Hematopoietic multipotent progenitor cell treated with erythropoietin and hydrocortisone succinate and interleukin-3 and kit ligand, for 17 days (in vitro differentiated cells): ENCODE measurements around the gene SETDB2.
A peak's percentile ranks its signal among the peaks of the same experiment; 100 is the strongest.

Experiments used
- DNase-seq: peaks from one replicate; pipeline ENCODE4 v3.0.0-alpha.2; 2015; ENCODE audit warnings: low spot score

The SETDB2 gene

DNA sequence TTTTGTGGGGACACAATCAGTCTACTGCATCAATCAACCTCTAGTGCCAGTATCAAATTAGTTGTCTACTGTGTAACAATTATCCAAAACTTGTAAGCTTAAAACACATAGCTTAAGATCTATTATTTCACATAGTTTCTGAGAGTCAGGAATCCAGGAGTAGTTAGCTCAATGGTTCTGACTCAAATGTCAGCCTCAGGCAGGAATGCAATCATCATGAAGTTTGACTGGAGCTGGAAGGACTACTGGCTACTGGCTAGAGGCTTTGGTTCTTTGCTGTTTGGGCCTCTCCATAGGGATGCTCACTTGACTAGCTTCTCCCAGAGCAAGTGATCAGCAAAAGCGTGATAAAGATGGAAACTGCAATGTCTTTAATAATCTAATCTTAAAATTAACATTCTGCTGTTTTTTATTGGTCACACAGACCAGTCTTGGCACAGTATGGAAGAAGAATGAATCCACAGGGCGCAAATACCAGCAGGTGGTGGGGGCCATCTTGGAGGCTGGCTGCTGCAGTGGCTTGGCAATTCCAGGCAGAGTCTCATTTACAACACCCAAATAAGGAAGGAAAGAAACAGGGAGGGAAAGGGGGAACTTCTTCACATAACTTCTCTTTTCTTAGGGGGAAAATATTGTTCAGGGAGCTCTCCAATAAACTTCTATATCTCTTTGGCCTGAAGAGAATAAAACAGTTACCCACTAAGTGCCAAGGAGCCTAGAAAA lies 15.9 kb upstream of the SETDB2 start:
- no peak for DNase-seq

DNA sequence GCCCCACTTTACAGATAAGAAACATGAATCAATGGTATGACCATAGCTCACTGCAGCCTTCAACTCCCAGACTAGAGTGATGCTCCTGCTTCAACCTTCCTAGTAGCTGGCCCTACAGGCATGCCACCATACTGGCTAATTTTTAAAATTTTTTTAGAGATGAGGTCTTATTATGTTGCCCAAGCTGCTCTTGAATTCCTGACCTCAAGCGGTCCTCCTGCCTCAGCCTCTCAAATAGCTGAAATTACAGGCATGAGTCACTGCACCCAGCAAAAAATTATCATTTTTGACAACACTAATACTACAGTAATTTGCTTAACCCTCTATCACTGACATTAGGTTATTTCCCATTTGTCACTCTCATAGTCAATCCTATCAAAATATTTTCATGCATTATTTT lies 15.0 kb upstream of the SETDB2 start:
- DNase-seq = no peak

DNA sequence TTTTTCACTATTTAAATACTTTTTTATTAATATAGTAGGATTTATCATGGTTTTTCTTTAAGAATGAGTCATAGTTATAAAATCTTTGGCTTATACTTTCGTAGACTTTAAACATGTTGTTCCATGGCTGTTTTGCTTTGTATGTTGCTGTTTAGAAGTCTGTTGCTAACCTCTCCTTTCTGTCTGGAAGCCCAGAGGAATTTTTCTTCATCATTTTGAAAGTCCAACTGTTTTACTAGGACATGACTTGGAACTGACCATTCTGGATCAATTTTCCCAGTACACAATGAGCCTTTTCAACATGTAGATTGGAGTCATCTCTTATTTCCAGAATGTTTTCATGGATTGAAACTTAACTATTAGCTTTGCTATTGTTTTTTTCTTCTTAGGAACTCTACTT lies 8.1 kb upstream of the SETDB2 start:
- DNase-seq = no peak

DNA sequence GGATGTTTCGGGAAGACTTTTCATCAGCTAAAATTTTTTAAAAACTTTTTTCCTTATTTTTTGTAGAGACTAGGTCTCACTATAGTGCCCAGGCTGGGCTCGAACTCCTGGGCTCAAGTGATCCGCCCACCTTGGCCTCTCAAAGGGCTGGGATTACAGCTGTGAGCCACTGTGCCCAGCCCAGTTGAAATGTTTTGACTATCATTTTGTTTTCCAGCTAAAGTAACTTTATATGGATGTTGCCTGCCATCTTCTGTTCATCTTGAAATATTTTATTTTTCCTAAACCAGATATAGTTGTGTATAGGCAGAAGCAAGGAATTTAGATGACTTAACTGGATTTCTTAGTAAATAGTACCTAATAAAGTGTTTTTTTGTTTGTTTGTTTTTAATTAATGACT lies 7.2 kb upstream of the SETDB2 start:
- DNase-seq = no peak

DNA sequence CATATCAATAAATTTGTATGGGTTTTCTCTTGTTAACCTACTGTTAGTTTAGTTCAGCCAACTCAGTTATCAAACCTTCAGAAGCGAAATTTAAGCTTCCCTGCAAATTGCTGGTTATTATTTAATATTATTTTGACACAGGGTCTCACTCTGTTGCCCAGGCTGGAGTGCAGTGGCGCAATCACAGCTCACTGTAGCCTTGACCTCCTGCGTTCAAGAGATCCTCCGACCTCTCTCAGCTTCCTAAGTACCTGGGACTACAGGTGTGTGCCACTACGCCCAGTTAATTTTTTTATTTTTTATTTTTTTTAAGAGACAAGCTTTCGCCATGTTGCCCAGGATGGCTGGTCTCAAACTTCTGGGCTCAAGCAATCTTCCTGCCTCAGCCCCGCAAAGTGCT lies 6.4 kb upstream of the SETDB2 start:
- no peak for DNase-seq

DNA sequence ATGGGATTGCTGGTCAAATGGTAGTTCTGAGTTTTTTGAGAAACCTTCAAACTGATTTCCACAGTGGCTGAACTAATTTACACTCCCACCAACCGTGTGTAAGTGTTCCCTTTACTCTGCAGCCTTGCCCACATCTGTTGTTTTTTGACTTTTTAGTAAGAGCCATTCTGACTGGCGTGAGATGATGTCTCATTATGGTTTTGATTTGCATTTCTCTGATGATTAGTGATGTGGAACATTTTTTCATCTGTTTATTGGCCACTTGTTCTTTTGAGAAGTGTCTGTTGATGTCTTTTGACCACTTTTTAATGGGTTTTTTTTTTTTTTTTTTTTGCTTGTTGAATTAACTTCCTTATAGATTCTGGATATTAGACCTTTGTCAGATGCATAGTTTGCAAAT lies 4.5 kb upstream of the SETDB2 start:
- DNase-seq = no peak

DNA sequence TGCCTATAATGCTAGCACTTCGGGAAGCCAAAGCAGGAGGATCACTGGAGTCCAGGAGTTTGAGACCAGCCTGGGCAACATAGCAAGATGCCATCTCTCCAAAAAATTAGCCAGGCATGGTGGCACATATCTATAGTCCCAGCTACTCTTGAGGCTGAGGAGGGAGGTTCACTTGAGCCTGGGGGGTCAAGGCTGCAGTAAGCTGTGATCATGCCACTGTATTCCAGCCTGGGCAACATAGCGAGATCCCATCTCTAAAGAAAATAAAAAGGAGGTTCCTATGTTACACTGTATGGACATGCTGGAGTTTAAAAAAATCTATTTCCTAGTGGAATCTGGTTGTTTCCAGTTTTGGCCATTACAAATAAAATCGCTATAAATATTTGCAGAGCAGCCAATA lies 2.8 kb upstream of the SETDB2 start:
- no peak for DNase-seq

DNA sequence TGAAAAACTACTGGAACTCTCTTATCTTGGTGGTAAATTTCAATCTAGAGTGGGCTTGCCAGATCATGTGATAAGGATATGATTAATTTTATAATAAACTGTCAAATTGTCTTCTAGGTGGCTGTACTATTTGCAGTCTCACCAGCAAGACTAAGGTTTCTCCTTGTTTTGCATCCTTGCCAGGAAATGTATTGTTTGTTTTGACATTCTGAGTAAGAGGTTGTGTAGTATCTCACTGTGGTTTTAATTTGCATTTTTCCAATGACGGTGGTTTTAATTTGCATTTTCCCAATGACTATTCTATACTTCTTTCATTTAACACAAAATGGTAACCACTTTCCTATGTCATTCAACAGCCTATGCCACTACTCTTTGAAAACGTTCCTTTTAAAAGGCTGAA lies 2.2 kb upstream of the SETDB2 start:
- no peak for DNase-seq

DNA sequence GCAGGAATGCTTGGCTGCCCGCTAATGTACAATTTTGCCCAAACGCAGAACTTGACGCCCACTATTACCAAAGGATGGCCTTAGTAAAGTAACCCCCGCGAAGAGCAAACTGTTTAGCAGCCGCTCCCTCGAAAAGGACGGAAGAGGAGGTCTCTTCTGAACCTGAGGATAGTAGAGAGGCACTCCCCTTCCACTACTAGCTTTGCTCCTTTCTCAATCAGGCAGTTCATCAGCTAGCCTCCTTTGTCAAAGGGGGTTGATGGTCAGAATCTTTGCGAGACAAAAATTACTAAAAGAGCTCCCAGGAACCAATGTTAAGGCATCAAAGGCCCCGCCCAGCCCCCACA lies 744 bp upstream of the SETDB2 start:
- DNase-seq = no peak

DNA sequence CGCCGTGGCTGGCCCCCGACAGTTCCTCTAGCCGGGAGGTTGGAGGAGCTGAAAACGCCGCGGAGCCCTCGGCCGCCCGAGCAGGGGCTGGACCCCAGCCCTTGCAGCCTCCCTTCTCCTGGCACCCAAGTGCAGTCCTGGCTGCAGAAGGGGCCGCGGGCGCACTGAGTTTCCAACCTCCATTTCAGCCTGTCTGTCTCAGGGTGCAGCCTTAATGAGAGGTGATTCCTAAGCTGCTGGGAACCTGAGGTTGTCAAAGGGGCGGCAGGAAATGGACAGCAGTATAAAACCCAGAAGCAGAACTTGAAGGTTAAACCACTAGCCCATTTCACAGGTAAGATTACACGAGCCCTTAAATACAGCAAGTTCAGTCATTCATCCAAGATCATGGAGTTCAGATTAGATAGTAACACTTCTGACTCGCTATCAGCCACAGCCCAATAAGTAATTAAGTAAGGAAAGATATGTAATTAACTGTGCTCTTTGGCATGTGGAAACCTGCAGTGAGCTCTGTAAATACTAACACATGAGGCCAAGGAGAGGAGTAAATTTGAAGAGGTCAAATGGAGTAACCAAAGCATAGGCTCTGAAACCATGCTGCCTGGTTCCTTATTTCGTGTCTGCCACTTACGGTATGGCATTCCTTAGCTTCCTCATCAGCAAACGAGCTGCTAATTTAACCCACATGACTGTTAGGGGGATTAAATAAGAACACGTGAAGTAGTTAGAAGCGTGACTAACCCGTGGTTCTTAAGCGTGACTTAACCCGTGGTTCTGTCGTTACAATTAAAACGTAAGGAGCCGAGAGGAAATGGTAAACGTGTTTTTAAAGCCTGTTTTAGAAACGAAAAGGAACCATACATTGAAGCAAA lies 686 bp downstream of the SETDB2 start:
- DNase-seq = peak; percentile 71

DNA sequence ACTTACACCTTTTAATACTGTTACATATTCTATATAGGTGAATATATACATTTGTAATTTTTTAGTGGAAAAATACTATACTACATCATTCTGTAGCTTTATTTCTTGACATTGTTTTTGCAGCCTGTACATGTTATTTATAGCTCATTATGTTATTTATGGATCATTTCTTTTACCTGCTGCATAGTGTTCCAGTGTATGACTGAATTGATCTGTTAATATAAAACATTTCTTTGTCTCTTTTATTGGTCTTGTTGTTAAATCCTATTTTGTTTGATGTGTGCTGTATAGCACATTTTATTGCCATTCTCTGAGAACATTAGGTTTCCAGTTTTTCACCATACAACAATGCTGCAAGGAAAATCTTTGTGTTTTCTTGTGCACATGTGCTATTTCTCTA lies 2.4 kb downstream of the SETDB2 start:
- DNase-seq = no peak

DNA sequence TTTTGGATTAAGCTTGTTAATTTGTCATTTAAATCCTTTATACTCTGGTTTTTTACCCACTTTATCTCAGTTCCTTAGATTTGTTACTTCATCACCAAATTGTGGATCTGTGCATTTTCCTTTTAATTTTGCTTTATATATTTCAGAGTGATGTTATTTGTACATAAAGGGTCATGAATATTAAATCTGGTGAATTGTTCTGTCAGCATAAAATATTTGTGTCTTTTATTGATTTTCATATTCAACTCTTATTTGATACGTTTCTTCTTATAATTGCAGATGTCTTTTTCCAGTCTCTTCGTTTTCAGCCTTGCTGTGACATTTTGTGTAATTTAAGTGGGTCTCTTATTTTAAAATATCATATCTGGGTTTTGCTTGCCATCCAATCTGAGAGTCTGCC lies 4.7 kb downstream of the SETDB2 start:
- DNase-seq = no peak

DNA sequence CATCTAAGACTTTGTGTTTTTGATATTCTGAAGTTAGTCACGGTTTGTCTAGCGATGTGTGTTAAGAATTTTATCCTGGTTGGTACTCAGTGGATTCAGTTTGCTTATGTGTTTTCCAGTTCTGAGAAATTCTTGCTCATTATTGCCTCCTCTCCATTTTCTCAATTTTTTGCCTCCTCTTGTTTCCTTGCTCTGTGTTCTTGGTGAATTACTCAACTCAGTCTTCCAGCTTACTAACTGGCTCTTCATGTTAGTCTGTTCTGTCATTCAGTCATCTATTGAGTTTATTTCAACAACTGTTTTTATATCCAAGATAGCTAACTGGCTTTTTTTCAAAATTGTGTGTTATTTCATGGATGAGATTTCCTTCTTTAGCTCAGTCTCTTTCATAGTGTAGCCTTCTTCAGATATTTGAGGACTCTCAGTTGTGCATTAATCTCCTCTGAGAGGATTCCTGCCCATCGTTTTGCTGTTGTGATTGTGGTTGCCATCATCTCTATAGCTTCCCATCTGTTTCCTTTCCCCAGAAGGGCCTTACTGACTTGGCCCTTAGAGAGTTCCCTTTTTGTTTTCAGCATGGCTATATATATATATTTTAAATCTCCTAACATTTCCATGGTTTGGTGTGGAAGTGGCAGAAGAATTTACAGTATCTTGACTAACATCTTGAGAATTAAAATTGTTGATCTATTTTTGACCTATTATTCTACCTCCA lies 6.2 kb downstream of the SETDB2 start:
- no peak for DNase-seq

DNA sequence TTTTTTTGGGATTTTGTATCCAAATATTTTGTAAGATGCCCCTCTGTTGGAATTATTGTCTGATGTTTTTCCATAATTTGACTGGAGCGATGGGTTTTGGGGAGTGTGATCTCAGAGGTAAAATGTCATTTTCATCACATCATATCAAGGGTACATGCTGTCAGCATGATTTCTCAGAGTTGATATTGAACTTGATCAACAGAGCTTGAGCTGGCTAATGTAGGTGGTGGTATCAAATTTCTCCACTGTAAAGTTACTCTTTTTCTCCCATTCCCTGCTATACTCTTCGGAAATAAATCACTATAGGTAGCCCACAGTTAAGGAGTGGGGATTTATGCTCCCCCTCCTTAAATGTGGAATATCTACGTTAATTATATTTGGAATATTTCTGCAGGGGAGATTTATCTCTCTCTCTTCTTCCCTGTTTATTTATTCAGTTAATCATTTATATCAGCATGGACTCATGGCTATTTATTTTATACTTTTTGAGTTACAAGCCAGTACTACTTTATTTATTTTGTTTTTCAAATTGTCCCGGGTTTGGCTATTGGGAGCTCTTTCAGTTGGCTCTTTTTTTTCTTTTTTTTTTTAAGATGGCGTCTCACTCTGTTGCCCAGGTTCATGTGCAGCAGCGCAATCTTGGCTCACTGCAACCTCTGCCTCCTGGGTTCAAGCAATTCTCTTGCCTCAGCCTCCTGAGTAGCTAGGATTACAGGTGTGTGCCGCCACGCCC lies 8.8 kb downstream of the SETDB2 start:
- no peak for DNase-seq

DNA sequence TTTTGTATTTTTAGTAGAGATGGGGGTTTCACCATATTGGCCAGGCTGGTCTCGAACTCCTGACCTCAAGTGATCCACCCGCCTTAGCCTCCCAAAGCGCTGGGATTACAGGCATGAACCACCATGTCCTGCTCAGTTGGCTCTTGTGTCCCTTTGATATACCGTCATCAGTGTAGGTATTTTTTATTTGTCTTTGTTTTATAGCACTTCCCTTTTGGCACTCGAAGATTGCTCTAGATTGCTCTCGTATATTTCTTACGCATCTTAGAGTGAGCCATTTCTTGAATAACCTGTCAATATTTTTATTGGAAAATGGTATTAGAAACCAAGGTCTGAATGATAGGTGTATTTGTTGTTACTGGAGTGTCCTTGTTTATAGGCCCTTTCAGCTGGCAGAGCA lies 9.4 kb downstream of the SETDB2 start:
- DNase-seq = no peak

DNA sequence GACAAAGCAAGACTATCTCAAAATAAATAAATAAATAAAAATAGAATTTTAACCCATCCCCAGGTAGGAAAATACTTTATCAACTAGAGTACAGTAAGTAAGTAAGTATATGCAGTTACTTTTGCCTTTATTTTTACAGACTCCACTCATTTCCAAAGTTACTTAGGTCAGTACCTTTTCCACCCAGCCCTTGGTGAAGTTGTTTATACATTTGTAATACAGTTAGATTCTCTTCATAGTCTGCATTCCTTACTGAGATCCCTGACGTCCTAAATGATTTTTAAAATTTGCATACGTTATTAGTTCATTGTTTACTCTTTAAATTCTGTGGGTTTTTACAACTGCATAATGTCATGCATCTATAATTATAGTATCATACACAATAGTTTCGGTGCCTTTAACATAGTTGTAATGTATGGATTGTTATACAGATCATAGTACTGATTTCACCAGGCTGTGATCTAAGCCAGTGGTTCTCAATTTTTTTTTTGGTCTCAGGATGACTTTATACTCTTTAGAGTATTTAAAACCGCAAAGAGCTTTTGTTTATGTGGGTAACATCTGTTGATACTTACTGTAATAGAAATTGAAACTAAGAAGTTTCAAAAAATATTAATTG lies 10.4 kb downstream of the SETDB2 start:
- DNase-seq = no peak

DNA sequence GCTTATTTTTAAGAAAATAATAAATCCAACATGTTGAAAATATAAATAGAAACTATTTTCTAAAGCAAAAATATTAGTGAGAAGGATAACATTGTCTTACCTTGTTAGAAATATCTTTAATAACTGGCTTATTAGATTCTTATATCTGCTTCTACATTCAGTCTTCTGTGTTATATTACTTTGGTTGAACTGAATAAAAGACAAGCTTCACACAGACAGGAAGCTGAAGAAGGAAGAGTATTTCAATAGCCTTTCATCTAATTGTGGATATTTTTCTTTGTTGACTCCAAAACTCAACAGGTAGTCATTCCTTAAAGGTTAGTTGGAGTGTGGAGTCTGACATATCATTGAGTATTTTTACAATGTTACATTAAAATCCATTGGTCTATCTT lies 10.9 kb downstream of the SETDB2 start:
- DNase-seq = no peak

DNA sequence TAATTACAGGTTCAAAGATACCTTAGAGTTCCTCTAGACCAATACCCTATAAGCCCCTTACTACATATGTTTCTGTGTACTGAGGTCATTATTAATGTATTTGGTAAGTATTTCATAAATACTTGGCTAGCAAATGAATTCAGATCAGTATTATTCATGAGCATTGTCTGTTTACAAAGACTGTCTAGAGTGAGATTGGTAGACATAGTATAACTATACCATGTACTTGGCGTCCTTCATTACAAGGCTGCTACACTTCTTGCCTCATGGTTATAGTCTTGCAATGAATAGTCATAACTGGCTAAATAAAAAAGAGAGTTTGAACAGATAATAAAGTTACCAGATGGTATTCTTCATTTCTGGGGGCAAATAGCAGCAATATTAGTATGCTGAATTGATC lies 12.1 kb downstream of the SETDB2 start:
- DNase-seq = no peak

DNA sequence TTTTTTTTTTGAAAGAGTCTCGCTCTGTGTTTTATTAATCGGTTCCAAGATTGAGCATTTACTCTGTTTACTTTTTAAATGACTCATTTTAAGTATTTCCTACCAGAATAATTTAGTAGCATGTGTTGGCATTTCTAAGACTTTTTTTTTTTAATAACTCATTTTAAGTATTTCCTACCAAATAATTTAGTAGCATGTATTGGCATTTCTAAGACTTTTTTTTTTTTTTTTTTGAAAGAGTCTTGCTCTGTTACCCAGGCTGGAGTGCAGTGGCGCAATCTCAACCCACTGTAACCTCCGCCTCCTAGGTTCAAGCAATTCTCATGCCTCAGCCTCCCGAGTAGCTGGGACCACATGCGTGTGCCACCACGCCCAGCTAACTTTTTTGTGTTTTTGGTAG lies 13.1 kb downstream of the SETDB2 start:
- DNase-seq = no peak

DNA sequence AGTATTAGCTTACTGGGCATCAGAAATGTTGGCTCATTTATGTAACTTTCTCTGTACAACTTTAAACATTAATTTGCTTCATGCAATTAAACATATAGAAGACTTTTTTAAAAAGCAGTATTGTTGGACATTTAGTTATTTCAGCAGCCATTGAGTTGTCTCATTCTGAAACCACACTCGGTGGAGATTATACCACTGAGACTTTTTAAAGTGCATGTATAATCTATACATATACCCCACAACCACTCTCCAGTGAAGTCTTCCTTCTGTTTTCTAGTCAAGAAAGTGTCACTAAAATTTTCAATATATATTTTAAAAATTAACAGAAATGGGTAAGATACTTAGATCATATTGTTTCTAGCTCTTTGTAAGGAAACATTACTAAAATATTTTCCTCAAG lies 15.5 kb downstream of the SETDB2 start:
- DNase-seq = no peak

DNA sequence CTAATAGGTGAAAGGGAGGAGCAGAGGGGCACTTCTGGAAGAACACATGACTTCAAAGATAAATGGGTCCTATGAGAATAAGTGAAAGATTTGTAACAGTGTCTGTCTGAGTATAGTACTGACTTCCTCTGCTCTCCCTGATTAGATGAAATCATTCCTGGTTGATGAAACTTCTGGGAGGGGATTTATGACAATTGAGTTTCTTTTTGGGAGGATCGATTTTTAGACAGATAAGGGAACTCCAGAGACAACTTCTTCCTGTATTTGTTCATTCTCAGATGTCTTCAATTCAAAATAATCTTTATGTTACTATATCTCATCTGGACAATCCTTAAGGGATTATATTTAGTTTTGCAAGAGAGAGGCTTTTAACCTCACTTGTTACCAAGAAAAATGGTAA lies 20.0 kb downstream of the SETDB2 start:
- DNase-seq = no peak
